Right lobe of liver (tissue), 4 donors: ENCODE measurements around the gene GTF2A1L.

Experiments
- POLR2A ChIP-seq: fragments of 450-650 bp; IDR thresholded peaks from one replicate; pipeline ENCODE4 v1.6.1; 2017; ENCODE audit warnings: antibody characterized with exemption, mild to moderate bottlenecking
- TF ChIP-seq, protein P1 (sequence below), 4 donors: fragments of 200-600 bp in 3 of 4; fragments of 450-650 bp in 1 of 4; IDR thresholded peaks; one replicate each; pipeline versions ENCODE4 v1.5.1 to v1.8.0; 2016 to 2022; ENCODE audit warnings: antibody characterized with exemption in 4 of 4, mild to moderate bottlenecking in 2 of 4
- donor health status: DM: no; HTN: no; CAD: no.
- donor health status: DM: no; HTN: no; CAD: no.
- donor health status: DM: no; HTN: yes; CAD: no.

DNA sequence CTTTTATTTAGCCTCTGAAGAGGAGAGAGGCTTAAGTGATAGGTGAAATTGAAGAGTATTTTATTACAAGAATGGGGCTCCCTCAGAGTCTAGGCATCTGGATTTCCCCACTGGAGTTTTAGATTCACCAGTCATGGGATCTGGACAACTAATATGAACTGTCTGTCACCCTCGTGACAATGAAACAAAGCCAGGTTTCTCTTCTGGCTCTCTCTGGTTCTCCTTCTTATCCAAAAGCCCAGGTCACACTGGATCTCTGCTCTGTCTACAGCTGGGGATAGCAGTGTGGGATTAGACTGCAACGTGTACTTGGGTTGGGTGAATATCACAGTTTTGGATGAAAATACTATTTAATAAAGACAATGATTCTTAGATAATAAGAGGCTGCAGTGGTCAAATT is 106.6 kb downstream of the GTF2A1L start:
- TF ChIP-seq, protein P1, sequence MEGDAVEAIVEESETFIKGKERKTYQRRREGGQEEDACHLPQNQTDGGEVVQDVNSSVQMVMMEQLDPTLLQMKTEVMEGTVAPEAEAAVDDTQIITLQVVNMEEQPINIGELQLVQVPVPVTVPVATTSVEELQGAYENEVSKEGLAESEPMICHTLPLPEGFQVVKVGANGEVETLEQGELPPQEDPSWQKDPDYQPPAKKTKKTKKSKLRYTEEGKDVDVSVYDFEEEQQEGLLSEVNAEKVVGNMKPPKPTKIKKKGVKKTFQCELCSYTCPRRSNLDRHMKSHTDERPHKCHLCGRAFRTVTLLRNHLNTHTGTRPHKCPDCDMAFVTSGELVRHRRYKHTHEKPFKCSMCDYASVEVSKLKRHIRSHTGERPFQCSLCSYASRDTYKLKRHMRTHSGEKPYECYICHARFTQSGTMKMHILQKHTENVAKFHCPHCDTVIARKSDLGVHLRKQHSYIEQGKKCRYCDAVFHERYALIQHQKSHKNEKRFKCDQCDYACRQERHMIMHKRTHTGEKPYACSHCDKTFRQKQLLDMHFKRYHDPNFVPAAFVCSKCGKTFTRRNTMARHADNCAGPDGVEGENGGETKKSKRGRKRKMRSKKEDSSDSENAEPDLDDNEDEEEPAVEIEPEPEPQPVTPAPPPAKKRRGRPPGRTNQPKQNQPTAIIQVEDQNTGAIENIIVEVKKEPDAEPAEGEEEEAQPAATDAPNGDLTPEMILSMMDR (IDR thresholded peaks at IDR 0.05): no peak
- no peak for TF ChIP-seq POLR2A
